SHP77 (cell line): ENCODE measurements around the gene DNAAF2.
"Not testable (repeated sequence)": the region's sequence is repeated elsewhere in the genome, so short reads cannot be mapped to it uniquely, and the experiment has no call there.

Experiments used
- DNase-seq, 2 experiments: peaks; one replicate each; lab custom pipeline; 2025; lab: John Stamatoyannopoulos, UW

Gene DNAAF2, protein sequence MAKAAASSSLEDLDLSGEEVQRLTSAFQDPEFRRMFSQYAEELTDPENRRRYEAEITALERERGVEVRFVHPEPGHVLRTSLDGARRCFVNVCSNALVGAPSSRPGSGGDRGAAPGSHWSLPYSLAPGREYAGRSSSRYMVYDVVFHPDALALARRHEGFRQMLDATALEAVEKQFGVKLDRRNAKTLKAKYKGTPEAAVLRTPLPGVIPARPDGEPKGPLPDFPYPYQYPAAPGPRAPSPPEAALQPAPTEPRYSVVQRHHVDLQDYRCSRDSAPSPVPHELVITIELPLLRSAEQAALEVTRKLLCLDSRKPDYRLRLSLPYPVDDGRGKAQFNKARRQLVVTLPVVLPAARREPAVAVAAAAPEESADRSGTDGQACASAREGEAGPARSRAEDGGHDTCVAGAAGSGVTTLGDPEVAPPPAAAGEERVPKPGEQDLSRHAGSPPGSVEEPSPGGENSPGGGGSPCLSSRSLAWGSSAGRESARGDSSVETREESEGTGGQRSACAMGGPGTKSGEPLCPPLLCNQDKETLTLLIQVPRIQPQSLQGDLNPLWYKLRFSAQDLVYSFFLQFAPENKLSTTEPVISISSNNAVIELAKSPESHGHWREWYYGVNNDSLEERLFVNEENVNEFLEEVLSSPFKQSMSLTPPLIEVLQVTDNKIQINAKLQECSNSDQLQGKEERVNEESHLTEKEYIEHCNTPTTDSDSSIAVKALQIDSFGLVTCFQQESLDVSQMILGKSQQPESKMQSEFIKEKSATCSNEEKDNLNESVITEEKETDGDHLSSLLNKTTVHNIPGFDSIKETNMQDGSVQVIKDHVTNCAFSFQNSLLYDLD

GRCh38 chr14:49634547-49635334, at the start of gene DNAAF2:
DNAAF2 (minus strand) TSS chr14:49635244; CDS start chr14:49635149, 95 bp downstream.
- peak; percentile 17 to 67 for DNase-seq

DNA sequence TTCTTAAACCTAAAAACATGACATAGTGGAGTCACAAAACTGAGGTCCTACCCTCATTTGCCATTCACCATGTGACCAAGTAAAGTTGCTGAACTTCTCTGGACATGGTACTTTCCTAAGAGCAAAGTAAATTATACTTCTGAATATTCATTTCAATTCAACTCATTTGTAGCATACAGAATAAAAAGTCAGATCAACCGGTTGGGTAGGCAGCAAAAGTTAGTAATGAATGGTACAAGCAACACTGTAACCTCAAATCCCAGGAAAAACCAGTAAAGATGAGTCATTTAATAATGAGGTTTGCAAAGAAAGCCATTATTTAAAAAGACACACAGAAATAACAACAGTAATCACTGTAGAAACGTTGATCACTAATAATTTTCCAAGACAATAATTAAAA, 44.2 kb upstream of the DNAAF2 start:
- DNase-seq: no peak

GRCh38 chr14:49677643-49678042, 42.6 kb upstream of the DNAAF2 start:
- DNase-seq: no peak

- no peak for DNase-seq
Measured at GRCh38 chr14:49673586-49673985, 38.5 kb upstream of the DNAAF2 start.

DNA sequence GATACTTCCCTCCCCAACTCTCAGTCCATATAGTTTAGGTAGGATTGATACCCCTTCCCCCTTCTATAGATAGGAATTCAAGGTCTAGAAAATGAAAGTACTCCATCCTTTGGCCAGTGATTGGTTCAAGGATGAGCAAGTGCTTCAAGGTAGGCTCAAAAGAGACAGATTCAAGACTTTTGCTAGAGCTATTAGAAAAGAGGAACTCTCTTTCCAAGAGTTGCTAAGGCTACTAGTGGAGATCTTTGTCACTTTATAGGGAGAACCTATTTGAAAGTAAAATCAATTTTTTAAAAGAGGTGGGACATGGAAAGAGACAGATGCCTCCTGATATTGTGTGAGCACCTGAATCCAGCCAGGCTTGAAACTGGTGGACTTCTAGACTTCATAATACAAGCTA, 35.4 kb upstream of the DNAAF2 start:
- DNase-seq: no peak

DNA sequence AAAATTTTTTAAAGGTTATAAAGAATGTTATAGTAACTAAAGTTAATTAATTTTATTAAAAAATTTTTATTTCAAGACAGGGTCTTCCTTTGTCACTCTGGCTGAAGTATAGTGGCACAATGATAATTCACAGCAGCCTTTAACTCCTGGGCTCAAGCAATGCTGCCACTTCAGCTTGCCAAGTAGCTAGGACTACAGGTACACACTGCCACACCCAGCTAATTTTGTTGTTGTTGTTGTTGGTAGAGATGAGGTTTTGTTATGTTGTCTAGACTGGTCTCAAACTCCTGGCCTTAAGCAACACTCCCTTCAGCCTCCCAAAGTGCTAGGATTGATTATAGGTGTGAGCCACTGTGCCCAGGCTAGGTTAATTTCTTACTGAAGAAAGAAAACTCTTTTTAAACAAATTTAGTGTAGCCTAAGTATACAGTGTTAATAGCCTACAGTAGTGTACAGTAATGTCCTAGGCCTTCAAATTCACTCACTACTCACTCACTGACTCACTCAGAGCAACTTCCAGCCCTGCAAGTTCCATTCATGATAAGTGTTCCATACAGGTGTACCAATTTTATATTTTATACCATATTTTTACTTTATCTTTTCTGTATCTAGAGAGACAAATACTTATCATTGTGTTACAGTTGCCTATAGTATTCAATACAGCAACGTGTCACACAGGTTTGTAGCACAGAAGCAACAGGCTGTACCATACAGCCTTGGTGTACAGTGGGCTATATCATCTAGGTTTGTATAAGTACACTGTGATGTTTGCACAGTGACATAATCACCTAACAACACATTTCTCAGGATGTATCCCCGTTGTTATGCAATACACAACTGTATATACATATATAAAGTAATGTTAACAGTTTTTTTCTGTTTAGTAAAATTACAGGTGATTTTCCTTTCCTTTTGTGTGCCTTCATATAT, 24.7 kb upstream of the DNAAF2 start:
- peak in 1 of 2 experiments; percentile 12 for DNase-seq

DNA sequence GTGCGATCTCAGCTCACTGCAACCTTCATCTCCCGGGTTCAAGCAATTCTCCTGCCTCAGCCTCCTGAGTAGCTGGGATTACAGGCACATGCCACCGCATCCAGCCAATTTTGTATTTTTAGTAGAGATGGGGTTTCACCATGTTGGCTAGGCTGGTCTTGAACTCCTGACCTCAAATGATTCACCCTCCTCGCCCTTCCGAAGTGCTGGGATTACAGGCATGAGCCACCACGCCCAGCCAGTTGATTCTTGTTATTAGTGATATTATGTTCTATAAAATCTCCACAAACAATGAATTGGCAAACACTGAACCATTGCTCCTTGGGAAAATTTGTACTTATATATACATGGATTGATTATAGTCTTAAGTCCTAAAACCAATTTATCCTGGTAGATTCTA, 22.5 kb upstream of the DNAAF2 start:
- DNase-seq: not testable (repeated sequence)

GRCh38 chr14:49654511-49654910, 19.5 kb upstream of the DNAAF2 start:
- DNase-seq: no peak

DNA sequence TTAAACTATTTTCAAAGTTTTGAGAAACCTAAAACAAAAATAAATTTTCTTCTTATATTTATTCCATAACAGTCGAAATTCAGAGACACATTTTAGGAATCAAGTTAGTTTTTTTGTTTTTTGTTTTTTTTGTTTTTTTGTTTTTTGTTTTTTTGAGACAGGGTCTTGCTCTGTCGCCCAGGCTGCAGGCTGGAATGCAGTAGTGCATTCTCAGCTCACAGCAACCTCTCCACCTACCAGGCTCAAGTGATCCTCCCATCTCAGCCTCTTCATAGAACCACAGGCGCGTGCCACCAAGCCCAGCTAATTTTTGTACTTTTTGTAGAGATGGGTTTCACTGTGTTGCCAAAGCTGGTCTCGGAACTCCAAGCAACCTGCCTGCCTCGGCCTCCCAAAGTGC, 18.5 kb upstream of the DNAAF2 start:
- no peak for DNase-seq

- DNase-seq: no peak
Measured at GRCh38 chr14:49642163-49642562, 7.1 kb upstream of the DNAAF2 start.

GRCh38 chr14:49641697-49642129, 6.7 kb upstream of the DNAAF2 start:
- peak; percentile 25 to 27 for DNase-seq

DNA sequence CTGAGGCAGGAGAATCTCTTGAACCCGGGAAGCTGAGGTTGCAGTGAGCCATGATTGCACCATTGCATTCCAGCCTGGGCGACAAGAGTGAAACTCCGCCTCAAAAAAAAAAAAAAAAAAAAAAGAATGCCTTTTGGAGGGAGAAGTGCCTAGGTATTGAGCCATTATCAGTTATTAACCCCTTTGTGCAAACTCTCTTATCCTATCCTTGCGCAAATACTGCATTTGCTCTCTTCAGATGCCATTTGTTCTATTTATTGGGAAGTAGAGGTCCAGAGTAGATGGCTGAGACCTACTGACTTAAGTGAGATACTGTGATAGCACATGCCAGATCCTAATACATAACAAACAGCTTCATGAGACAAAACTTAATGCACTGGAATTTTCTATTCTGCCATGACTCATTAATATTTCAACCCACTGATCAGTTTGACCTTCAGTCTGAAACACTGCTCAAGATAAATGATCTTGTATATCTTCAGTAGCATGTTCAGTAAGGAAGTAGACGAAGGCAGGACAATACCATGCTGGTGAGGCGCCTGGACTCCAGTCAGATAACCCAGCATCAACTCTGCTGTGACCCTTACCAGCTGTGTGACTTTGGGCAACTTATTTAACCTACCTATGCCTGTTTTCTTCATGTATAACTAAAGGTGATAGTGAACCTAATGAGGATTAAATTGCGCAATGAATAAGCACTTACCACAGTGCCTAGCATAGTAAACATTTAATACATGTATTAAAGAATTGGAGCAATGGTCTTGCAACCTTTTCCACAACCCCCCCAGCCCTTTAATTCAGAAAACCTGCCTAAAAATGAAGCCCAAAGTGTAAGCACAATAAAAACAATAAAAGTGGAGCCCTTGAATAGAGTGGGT, 5.7 kb upstream of the DNAAF2 start:
- no peak for DNase-seq

GRCh38 chr14:49637534-49638078, 2.6 kb upstream of the DNAAF2 start:
- DNase-seq: no peak

GRCh38 chr14:49636866-49637265, 1.8 kb upstream of the DNAAF2 start:
- no peak for DNase-seq

GRCh38 chr14:49633640-49634546, 1.2 kb downstream of the DNAAF2 start:
- peak; percentile 87 to 91 for DNase-seq

- DNase-seq: no peak
Measured at GRCh38 chr14:49623941-49624839, 10.9 kb downstream of the DNAAF2 start.

- DNase-seq: no peak
Measured at GRCh38 chr14:49623387-49623786, 11.7 kb downstream of the DNAAF2 start.
